HG03342 (cell line): ENCODE data around the gene AXDND1.

Experiments
- ATAC-seq: cut with Tn5 transposase; IDR thresholded peaks from one replicate; pipeline ENCODE4 v1.9.1; 2021; ENCODE audit warnings: mild to moderate bottlenecking, moderate library complexity; ENCODE audit not compliant: unreplicated experiment

The AXDND1 gene

DNA sequence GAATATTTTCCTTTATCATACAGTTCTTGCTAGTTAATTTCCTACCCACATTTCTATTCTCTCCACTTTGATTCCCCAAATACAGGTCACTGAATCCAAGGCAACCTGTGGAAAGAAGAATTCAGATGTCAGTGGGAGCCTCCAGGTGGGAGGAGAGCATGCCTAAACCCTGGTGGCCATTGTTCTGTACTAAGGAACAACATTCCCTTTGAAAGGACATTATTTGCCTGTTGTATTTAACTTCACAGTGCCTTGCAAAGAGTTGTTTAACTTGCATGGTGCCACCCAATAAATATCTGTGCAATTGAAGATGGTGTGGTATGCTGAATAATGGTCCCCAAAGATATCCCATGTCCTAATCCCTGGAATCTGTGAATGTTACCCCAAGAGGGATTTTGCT is 188.7 kb downstream of the AXDND1 start:
- ATAC-seq, result no peak

DNA sequence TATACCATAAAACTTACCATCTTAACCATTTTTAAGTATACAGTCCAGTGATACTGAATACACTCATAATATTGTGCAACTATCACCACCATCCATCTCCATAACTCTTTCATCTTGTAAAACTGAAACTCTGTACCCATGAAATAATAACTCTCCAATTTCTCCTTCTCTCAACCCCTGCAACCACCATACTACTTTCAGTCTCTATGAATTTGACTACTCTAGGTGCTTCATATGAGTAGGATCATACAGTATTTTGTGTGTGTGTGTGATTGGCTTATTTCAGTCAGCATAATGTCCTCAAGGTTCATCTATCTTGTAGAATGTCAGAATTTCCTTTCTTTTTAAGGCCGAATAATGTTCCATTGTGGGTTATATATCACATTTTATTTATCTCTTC is 192.3 kb downstream of the AXDND1 start:
- no peak for ATAC-seq

DNA sequence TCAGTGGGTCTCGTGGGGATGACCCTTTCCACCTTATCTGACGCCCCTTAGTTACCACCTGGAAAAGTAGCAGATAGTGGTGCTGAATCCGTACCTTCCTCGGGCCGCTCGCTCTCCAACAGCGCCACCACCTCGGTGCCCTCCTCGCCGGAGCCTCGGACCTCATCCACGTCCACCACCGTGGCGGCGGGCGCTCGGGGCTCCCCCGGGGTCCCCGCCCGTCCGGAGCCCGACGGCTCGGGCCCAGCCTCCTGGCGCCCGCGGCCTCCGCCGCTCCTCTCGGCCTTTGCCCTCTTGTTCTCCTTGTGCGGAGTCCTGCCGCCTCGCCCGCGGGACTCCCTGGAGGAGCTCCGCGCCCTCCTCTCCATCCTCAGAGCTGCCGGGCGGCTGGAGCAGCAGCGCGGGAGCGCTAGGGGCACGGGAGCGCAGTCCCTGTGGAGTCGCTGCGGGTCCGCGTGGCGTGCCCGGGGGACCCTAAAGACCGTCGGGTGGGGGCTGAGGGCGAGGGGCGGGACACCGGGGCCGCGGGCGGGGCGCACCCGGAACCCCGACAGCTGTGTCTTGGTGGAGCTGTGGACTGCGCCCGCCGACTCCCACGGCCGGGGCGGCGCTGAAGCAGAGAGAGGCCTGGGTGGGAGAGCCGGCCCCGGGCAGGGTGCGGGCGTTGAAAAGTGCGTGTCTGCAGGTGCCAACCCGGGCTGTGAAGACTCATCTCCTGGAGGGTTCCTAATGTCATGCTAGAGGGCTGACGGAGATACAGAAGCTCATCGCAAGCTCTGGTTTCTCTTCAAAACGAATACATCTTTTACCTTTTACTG is 209.9 kb downstream of the AXDND1 start, which contains the start of gene NPHS2:
NPHS2 (minus strand) TSS at position 452 of the 818 bp plus-strand sequence; CDS start at position 368, 84 bp downstream.
- ATAC-seq, result no peak

DNA sequence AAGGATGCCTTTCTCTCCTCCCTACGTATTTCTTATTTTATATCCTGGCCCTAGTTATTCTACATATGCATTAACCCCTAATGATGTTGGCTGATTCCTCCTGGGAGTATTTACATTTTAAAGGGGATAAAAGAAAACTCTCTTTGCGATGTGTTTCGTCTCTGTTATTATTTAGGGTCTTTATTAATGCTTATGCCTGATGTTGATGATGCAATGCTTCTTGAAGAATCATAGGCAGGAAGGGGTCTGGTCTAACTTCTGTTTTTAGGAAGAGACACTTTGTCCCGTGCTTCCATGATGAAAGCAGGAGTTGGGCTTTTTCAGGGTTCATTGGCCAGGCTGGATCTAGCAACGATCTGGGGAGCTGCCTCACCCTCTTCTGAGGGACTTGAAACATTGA is 210.7 kb downstream of the AXDND1 start:
- no peak for ATAC-seq

DNA sequence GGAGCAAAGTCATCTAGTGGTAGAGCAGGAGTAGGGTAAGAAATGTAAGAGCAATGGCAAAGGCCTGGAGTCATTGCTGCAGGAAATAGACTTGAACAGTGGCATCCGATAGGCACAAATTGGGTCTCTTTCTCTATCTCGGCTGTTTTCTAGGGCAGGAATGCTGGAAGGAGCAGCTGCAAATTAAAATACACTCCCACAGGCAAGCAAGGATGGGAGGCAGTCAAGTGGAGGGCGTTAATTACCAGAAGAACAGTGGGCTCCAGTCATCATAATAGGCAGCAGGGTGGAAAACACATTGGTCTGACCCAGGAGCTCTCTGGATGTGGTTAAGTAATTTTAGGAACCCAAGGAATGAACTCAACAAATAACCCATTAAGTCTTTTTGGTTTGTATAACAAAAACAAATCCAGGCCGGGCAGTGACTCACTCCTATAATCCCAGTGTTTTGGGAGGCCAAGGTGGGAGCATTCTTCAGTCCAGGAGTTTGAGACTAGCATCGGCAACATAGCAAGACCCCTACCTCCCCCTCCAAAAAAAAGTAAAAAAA is 218.1 kb downstream of the AXDND1 start:
- no peak for ATAC-seq

DNA sequence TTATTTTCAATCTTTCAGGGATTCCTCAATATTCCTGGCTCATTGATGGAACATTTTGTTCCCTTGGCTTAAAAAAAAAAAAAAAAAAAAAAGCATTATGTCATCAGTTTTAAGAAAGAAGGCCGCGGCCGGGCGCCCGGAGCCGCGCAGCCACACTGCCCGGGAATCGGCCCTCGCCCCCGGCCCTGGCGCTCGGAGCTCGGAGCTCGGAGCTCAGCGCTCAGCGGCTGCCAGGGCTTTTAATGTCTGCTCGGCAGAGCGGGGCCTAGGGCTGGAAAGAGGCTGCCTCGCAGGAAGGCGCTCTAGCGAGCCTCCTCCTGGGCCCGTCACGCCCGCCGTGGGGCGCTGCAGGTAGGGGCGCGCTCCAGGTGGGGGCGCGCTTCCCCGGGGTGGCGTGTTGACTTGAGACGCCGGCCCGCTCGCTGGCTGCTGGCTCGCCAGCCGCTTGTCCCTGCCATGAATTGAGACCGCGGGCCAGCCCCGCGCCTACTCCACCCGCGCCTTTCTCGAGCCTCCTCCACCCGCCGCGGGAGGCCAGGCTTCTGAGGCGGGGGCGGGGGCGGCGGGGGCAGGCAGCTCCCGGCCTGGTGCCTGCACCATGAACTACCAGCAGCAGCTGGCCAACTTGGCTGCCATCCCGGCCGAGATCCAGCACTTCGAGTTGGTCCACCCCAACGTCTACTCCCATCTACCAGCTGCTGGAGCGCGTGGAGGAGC is 220.5 kb downstream of the AXDND1 start:
- no peak for ATAC-seq

DNA sequence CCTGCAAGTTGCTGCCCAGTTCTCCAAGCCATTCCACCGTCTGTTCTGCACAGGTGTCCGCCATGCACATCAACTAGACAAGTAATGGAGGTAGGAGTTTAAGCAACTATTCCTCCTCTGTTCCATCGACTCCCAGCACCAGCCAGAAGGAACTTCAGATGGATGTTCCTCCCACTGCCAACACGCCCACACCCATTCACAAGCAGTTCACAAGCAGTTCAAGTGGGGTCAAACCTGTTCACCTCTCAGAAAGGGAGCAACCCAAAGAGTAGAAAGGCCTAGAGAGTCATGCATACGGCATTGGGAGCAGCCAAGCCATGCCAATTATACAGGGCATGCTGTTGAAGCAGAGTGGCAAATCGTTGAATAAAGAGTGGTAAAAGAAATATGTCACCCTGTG is 221.6 kb downstream of the AXDND1 start:
- no peak for ATAC-seq

DNA sequence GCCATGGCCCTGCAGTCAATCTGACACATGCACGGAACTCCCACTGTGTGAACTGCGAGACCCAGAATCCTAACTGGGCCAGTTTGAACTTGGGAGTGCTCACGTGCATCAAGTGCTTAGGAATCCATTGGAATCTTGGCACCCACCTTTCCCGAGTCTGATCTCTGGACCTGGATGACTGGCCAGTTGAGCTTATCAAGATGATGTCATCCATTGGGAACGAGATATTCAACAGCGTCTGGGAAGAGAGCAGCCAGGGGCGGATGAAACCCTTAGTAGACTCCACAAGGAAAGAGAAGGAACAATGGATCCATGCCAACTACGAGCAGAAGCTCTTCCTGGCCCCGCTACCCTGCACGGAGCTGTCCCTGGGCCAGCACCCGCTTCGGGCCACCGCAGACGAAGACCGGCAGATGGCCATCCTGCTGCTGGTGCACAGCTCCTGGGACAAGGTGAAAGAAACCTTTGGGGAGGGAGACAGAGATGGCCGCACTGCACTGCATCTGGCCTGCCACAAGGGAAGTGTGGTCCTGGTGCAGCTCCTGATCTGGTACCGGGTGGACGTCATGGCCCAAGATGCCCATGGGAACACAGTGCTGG is 222.8 kb downstream of the AXDND1 start:
- ATAC-seq, result no peak

DNA sequence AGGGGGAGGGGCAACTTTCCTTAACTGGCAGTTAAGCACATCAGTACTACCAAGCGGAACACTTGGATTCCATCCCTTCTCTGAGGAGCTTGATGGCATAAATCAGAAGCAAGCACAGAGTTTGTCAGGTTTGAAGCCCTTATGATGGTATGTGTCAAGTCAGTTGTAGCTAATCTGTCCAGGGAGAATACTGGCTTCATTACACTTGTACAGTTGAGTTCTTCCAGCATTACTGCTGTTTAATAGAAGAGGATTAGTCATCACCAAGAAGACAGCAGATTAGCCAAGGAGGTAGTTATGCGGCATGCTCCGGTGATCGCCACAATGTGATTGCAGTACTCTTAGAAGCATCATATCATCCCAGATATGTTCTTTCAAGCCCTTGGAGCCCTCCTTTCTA is 223.7 kb downstream of the AXDND1 start:
- no peak for ATAC-seq

DNA sequence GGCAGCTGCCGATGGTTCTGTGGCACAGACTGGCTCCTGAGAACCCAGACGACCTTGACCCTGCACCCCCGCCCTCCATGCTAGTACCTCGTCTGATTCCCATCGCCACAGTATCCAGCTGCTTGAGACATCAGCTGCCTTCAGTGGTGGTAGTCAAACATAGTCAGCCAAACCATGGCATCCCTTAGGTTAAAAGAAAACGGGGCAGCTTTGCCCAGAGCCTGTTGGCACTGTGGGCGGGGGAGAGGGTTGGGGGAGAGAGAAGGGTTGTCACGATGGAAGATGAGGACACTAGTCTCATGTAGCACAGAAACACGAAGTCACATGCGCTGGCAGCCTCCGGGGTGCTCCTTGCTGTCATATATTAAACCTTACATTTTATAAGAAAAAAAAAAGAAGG is 224.9 kb downstream of the AXDND1 start:
- no peak for ATAC-seq

DNA sequence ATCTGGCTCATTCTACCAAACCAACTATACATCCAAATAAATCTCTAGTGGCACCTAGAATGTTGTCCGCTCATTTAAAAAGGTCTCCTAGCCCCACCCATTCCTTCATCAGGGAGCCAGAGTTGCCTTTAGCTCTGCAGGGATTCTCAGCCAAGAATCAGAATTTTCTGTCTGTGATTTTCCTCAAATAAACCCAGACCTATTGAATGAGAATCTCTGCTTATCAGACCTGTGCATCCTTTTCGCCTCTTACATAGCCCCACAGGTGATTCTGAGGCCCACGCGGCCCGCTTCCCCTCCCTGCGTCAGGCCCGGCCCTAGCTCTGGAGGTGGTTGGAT is 225.5 kb downstream of the AXDND1 start:
- no peak for ATAC-seq

DNA sequence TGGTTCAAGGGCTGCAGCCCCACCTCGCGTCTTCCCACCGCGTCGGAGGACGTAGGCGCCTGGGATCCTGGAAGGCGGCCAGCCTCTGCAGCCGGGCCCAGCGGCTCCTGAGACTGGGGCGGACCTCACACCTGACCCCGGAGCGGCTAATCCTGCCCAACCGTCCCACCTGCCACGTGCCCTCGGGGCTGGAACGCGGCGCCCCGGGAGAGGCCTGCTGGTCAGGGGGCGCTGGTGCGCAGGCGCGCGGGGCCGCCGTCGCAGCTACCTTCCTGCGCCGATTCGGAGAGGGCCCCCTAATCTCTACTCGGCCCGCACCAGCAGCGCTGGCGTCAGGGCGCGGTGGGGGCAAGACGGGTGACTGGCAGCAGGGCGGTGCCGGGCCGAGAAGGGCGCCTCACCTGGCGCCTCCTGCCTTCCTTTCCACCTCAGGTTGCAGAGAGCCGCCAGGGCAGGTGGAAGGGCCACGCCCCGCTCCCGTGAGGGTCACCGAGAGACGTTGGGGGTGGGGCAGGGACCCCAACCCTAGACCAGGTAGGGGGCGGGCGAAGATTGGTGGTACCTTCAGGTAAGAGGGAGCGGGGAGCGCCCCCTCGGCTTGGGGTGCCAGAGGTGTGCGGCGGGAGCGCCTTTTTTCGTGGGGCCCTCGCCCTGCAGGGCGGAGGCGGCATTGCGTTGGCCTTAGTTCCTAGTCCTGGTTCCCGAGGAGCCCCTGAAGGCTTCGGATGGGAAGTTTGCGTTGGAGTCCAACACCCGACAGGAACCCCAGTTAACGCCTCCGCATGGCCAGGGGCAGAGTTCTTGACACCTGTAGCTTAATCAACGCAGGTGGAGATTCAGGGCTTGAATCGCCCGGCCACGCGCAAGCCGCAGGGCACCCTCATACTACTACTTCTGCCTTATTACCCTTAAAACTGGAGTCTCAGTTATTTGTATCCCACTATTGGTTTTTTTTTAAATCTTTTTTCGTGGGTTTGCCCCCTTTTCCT is 226.1 kb downstream of the AXDND1 start, which contains the start of gene TDRD5:
TDRD5 (plus strand) TSS at position 241 of the 989 bp plus-strand sequence. CDS start 784 bp downstream, outside the sequence.
- ATAC-seq, result no peak

DNA sequence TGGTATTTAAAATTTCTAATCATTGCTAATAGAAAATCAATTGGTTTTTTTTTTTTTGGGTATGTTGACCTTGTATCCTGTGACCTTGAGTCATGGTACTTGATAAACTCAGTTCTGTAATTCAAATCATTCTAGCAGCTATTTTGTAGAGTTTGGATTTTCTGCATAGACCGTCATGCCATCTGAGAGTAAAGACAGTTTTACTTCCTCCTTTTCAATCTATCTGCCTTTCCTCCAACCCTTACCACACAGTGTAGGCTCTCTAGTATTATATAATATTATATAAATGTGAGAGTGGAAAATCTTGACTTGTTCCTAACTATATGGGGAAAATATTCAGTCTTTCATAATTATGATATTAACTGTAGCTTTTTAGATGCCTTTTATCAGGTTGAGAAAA is 232.9 kb downstream of the AXDND1 start:
- ATAC-seq, result no peak

DNA sequence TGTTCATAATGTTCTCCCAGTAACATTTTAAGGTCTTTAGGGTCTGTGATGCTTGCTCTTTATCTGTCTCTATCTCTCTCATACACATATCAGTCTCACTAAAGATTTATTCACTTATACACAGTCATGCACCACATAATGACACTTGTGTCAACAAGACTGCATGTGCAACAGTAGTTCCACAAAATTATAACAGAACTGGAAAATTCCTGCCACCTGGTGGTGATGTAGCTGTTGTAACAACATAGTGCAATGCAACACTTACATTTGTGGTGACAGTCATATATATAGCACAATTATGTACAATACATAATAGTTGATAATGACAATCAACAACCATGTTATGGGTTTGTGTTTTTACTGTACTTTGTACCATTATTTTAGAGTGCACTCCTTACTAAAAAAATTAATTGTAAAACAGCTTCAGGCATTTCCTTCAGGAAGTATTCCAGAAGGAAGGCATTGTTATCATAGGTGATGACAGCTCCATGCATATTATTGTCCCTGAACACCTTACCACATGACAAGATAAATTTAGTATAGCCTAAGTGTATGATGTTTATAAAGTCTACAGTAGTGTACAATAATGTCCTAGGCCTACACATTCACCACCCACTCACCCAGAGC is 234.0 kb downstream of the AXDND1 start:
- no peak for ATAC-seq

DNA sequence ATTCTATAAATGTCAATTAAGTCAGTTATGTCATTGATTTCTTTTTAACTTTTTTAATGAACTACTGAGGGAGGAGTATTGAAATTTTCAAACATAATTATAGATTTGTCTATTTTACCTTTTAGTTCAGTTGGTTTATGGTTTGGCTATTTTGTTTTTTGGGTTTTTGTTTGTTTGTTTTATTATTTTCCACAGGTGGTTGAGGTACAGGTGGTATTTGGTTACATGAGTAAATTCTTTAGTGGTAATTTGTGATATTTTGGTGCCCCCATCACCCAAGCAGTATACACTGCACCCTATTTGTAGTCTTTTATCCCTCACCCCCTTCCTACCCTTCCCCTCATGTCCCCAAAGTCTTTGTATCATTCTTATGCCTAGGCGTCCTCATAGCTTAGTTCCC is 235.3 kb downstream of the AXDND1 start:
- ATAC-seq, result no peak
